HG02885 (cell line): ENCODE results near the gene CCND1.
"Not testable (repeated sequence)": the region's sequence is repeated elsewhere in the genome, so short reads cannot be mapped to it uniquely, and the experiment has no call there.

Experiments used
- ATAC-seq: cut with Tn5 transposase; IDR thresholded peaks from one replicate; pipeline ENCODE4 v1.9.1; 2021; ENCODE audit warnings: mild to moderate bottlenecking; ENCODE audit not compliant: unreplicated experiment, poor library complexity

Gene CCND1

GRCh38 chr11:69685348-69685747 lies 44.4 kb downstream of the CCND1 start:
- ATAC-seq = no peak

GRCh38 chr11:69686452-69686851 lies 45.5 kb downstream of the CCND1 start:
- ATAC-seq = no peak

GRCh38 chr11:69686856-69687255 lies 45.9 kb downstream of the CCND1 start:
- no peak for ATAC-seq

GRCh38 chr11:69687969-69688771 lies 47.2 kb downstream of the CCND1 start:
- not testable (repeated sequence) for ATAC-seq

- ATAC-seq = no peak
Observed at GRCh38 chr11:69689484-69690319, 48.7 kb downstream of the CCND1 start.

- no peak for ATAC-seq
Observed at GRCh38 chr11:69691463-69691862, 50.5 kb downstream of the CCND1 start.

GRCh38 chr11:69692422-69692821 lies 51.5 kb downstream of the CCND1 start:
- no peak for ATAC-seq

- ATAC-seq = no peak
Observed at GRCh38 chr11:69694781-69695180, 53.8 kb downstream of the CCND1 start.

- ATAC-seq = no peak
Observed at GRCh38 chr11:69695581-69695980, 54.6 kb downstream of the CCND1 start.

- not testable (repeated sequence) for ATAC-seq
Observed at GRCh38 chr11:69695995-69696394, 55.0 kb downstream of the CCND1 start.

- ATAC-seq = no peak
Observed at GRCh38 chr11:69696749-69697468, 56.0 kb downstream of the CCND1 start.

- ATAC-seq = no peak
Observed at GRCh38 chr11:69697469-69697843, 56.5 kb downstream of the CCND1 start.

- no peak for ATAC-seq
Observed at GRCh38 chr11:69697861-69698260, 56.9 kb downstream of the CCND1 start.

GRCh38 chr11:69698362-69698761 lies 57.4 kb downstream of the CCND1 start:
- no peak for ATAC-seq

GRCh38 chr11:69699213-69699612 lies 58.3 kb downstream of the CCND1 start:
- ATAC-seq = no peak

- no peak for ATAC-seq
Observed at GRCh38 chr11:69700278-69701140, 59.6 kb downstream of the CCND1 start.

GRCh38 chr11:69702239-69702691 lies 61.3 kb downstream of the CCND1 start:
- no peak for ATAC-seq

GRCh38 chr11:69702769-69703452 lies 62.0 kb downstream of the CCND1 start:
- no peak for ATAC-seq

GRCh38 chr11:69703453-69703767 lies 62.5 kb downstream of the CCND1 start:
- ATAC-seq = no peak
